ENCODE data around the gene C4BPB.

DNA sequence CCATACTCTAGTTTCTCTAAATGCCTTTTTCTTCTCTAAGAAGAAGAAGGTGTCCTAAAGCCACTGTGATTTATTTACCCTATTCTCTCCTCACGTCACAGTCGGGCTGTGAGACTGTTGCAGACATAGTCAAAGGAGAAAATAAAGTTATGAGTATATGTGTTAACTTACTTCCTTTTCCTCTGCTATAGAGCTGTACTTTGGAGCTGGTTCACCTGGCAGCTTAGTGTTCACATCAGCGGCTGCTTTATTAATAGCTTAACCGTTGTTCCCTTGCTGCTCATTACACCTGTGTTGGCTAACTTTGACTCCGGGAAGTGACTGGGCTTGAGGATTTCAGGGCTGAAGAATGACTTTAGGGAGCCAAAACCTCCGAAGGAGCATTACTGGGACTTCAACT lies 32.0 kb upstream of the C4BPB start:
- TF ChIP-seq, protein P1, sequence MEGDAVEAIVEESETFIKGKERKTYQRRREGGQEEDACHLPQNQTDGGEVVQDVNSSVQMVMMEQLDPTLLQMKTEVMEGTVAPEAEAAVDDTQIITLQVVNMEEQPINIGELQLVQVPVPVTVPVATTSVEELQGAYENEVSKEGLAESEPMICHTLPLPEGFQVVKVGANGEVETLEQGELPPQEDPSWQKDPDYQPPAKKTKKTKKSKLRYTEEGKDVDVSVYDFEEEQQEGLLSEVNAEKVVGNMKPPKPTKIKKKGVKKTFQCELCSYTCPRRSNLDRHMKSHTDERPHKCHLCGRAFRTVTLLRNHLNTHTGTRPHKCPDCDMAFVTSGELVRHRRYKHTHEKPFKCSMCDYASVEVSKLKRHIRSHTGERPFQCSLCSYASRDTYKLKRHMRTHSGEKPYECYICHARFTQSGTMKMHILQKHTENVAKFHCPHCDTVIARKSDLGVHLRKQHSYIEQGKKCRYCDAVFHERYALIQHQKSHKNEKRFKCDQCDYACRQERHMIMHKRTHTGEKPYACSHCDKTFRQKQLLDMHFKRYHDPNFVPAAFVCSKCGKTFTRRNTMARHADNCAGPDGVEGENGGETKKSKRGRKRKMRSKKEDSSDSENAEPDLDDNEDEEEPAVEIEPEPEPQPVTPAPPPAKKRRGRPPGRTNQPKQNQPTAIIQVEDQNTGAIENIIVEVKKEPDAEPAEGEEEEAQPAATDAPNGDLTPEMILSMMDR (conservative IDR thresholded peaks at IDR 0.05 in 1 of 2, IDR thresholded peaks at IDR 0.05 in 1 of 2; ENCODE audit: low read depth in 1 of 2, low read length in 2 of 2), result no peak
- TF ChIP-seq EZH2 (IDR thresholded peaks at IDR 0.05; ENCODE audit: low read length, missing control alignments), result no peak
